WERI-Rb-1 (cell line): ENCODE data around the gene ZNF138.
A peak's percentile ranks its signal among the peaks of the same experiment; 100 is the strongest.

Source experiments
- DNase-seq: peaks from one replicate; pipeline ENCODE4 v3.0.0-alpha.2; 2020
- H3K27ac ChIP-seq: fragments of 250-450 bp; sonication (Bioruptor Pico); 2 replicates; pipeline ENCODE4 v1.5.1; 2020; ENCODE audit warnings: mild to moderate bottlenecking, moderate library complexity
- H3K27me3 ChIP-seq: fragments of 250-450 bp; sonication (Bioruptor Pico); 2 replicates; pipeline ENCODE4 v1.5.1; 2021; ENCODE audit warnings: mild to moderate bottlenecking, low read depth, moderate library complexity; ENCODE audit not compliant: insufficient read depth, severe bottlenecking
- H3K36me3 ChIP-seq: fragments of 250-450 bp; sonication (Bioruptor Pico); 2 replicates; pipeline ENCODE4 v1.5.1; 2020; ENCODE audit warnings: mild to moderate bottlenecking, moderate library complexity
- H3K4me3 ChIP-seq: 2 replicates; pipeline ENCODE4 v1.5.1; 2011; ENCODE audit warnings: low read depth, mild to moderate bottlenecking, control low read depth, low read length
- H3K9me3 ChIP-seq: fragments of 250-450 bp; sonication (Bioruptor Pico); 2 replicates; pipeline ENCODE4 v1.5.1; 2021; ENCODE audit warnings: mild to moderate bottlenecking, moderate library complexity; ENCODE audit not compliant: severe bottlenecking
- TF ChIP-seq, protein P1 (sequence below): IDR thresholded peaks from 2 replicates; pipeline ENCODE4 v1.5.1; 2011; ENCODE audit warnings: low read depth, mild to moderate bottlenecking, control low read depth, inconsistent platforms, low read length

Gene ZNF138

DNA sequence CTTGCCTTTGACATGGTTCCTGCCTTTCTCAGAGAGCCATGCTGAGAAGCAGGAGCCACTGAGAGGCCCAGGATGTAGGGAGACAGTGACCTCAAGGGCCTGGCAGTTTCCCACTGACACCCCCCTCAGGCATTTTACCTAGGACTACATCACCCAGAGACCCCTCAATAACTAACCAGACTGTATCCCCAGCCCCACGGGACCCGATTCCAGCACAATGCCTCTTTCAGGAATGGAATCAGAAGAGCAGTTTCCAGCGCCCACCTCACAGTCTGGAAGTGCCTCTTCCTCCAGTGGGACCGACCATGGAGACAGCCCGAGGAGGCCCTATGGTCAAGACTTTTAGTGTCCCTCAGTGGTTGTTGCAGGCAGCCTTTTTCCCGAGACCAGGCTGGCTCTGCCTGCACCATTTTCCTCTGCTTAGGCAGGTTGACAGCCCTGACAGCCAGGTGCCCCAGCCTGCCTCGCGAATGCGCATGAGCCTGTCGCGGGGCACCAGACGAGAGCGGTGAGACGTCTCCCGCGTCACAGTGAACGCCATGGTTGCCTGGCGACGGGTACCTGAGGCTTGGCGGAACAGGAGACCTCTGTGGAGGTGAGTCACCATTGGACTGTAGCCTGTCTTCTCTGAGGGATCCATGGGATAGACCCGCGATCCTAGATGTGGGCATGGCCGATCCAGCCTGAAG lies 80.5 kb downstream of the ZNF138 start:
- H3K27me3 ChIP-seq, result peaks cover 2% of the 10 kb centered on the region
- H3K36me3 ChIP-seq, result no peaks in the 10 kb centered on the region
- H3K27ac ChIP-seq, result no peak overlapping the region
- TF ChIP-seq, protein P1, sequence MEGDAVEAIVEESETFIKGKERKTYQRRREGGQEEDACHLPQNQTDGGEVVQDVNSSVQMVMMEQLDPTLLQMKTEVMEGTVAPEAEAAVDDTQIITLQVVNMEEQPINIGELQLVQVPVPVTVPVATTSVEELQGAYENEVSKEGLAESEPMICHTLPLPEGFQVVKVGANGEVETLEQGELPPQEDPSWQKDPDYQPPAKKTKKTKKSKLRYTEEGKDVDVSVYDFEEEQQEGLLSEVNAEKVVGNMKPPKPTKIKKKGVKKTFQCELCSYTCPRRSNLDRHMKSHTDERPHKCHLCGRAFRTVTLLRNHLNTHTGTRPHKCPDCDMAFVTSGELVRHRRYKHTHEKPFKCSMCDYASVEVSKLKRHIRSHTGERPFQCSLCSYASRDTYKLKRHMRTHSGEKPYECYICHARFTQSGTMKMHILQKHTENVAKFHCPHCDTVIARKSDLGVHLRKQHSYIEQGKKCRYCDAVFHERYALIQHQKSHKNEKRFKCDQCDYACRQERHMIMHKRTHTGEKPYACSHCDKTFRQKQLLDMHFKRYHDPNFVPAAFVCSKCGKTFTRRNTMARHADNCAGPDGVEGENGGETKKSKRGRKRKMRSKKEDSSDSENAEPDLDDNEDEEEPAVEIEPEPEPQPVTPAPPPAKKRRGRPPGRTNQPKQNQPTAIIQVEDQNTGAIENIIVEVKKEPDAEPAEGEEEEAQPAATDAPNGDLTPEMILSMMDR, result no peak
- H3K9me3 ChIP-seq, result peaks cover 64% of the 10 kb centered on the region
- no peak for DNase-seq
- H3K4me3 ChIP-seq, result no peak overlapping the region

DNA sequence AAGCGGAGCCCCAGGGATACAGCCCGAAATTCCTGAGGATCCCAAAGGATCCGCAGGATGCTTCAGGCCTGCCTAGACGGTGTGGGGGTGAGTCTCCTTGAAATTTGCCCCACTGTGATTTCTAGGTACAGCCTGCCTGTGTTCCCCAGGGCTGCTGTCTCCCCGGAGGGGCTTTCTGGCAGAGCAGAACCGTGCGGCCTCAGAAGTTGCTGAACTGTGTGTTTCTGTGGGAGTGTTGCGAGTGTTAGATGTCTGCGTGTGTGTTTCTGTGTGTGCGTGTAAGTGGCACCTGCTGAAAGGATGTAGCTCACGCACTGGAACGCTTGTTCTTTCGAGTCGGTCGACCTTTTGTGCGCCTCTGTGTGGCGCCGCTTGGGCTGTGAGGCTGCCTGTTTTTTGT lies 81.0 kb downstream of the ZNF138 start:
- no peak overlapping the region for H3K27ac ChIP-seq
- peaks cover 2% of the 10 kb centered on the region for H3K27me3 ChIP-seq
- no peak overlapping the region for H3K4me3 ChIP-seq
- H3K36me3 ChIP-seq, result no peaks in the 10 kb centered on the region
- DNase-seq, result no peak
- peaks cover 62% of the 10 kb centered on the region for H3K9me3 ChIP-seq
- TF ChIP-seq, protein P1, result no peak

DNA sequence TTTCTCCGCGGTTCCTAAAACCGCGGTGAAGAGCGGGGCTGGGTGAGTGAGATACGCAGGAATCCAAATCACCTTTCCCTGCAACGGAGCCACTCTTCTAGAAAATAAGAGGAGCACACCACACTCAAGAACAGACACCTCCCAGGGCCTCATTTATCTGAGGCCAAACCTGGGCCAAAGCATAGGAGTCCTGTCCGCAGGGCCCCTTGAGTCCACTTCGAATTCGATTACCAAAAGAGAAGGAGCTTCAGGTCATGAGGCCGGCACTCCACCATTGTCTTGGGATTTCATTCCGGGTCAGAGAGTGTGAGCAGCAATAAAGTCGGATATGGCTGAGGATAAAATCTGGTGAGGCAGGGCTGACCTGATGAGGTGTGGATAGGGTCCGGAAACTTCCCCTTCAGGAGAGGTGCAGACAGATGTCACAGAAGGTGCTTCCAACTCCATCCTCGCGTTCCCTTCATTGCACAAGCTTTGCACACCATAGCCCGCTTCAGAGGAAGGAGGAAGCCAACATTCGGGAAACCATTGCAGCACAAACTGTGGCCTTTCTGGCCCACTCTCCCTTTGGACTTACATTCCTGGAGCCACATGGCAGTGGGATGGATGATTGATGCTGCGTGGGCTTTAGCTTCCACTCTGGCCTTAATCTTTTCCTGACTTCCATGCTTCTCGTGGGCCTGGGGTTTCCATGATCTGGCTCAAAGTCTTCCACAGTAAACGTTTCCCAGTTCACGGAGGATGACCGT lies 81.6 kb downstream of the ZNF138 start:
- TF ChIP-seq, protein P1, result no peak
- no peak overlapping the region for H3K27ac ChIP-seq
- H3K4me3 ChIP-seq, result no peak overlapping the region
- H3K9me3 ChIP-seq, result peaks cover 60% of the 10 kb centered on the region
- no peak for DNase-seq
- no peaks in the 10 kb centered on the region for H3K27me3 ChIP-seq
- H3K36me3 ChIP-seq, result no peaks in the 10 kb centered on the region

GRCh38 chr7:64876792-64877713 lies 82.8 kb downstream of the ZNF138 start:
- DNase-seq, result peak; percentile 83
- Histone ChIP-seq H3K4me3 (peak overlapping the region; percentile 41), H3K36me3 (no peaks in the 10 kb centered on the region), H3K9me3 (peaks cover 60% of the 10 kb centered on the region), H3K27me3 (no peaks in the 10 kb centered on the region), H3K27ac (no peak overlapping the region)
- TF ChIP-seq, protein P1, result no peak

- TF ChIP-seq, protein P1, result no peak
- H3K27me3 ChIP-seq, result no peaks in the 10 kb centered on the region
- no peak for DNase-seq
- H3K27ac ChIP-seq, result no peak overlapping the region
- H3K9me3 ChIP-seq, result peaks cover 56% of the 10 kb centered on the region
- no peaks in the 10 kb centered on the region for H3K36me3 ChIP-seq
- peak overlapping the region; percentile 41 for H3K4me3 ChIP-seq
These were observed 83.7 kb downstream of the ZNF138 start for GRCh38 chr7:64877714-64878610.
